ENCODE measurements around the gene SERTM1. TPM values are rescaled to one million over a fixed set of nuclear protein-coding genes. Genes with fewer than 3 reads are reported as not detected.

Gene SERTM1
- total RNA-seq, 1 donor: not detected

- no peaks in the 10 kb centered on the region for H3K36me3 ChIP-seq (ENCODE audit: insufficient read depth, low read length)
- H3K79me2 ChIP-seq (ENCODE audit: insufficient read depth, low read length): no peaks in the 10 kb centered on the region
- TF ChIP-seq, protein P1, sequence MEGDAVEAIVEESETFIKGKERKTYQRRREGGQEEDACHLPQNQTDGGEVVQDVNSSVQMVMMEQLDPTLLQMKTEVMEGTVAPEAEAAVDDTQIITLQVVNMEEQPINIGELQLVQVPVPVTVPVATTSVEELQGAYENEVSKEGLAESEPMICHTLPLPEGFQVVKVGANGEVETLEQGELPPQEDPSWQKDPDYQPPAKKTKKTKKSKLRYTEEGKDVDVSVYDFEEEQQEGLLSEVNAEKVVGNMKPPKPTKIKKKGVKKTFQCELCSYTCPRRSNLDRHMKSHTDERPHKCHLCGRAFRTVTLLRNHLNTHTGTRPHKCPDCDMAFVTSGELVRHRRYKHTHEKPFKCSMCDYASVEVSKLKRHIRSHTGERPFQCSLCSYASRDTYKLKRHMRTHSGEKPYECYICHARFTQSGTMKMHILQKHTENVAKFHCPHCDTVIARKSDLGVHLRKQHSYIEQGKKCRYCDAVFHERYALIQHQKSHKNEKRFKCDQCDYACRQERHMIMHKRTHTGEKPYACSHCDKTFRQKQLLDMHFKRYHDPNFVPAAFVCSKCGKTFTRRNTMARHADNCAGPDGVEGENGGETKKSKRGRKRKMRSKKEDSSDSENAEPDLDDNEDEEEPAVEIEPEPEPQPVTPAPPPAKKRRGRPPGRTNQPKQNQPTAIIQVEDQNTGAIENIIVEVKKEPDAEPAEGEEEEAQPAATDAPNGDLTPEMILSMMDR (IDR thresholded peaks at IDR 0.05; ENCODE audit: extremely low read depth, low read depth, low read length): no peak
- no peaks in the 10 kb centered on the region for H4K20me1 ChIP-seq (ENCODE audit: insufficient read depth, low read length)
- DNase-seq (ENCODE audit: insufficient read length, low spot score, missing footprints): no peak
- H3K27me3 ChIP-seq (ENCODE audit: insufficient read depth, low read length): peaks cover 2% of the 10 kb centered on the region
- H3K4me2 ChIP-seq (ENCODE audit: insufficient read depth, low read length): no peak overlapping the region
- no peaks in the 10 kb centered on the region for H3K4me1 ChIP-seq (ENCODE audit: insufficient read depth, low read length)
- no peak overlapping the region for H3K27ac ChIP-seq (ENCODE audit: low read depth, low read length)
- no peaks in the 10 kb centered on the region for H3K9me3 ChIP-seq (ENCODE audit: low read depth, low read length)
- H3K4me3 ChIP-seq (ENCODE audit: insufficient read depth, low read length): no peak overlapping the region
- no peak overlapping the region for H2AFZ ChIP-seq (ENCODE audit: low read length)
Observed at GRCh38 chr13:36737524-36738083, 63.8 kb downstream of the SERTM1 start.

GRCh38 chr13:36745436-36745835 lies 71.6 kb downstream of the SERTM1 start:
- no peak overlapping the region for H3K27ac ChIP-seq (ENCODE audit: low read depth, low read length)
- TF ChIP-seq, protein P1 (IDR thresholded peaks at IDR 0.05; ENCODE audit: extremely low read depth, low read depth, low read length): no peak
- no peaks in the 10 kb centered on the region for H3K79me2 ChIP-seq (ENCODE audit: insufficient read depth, low read length)
- no peak for DNase-seq (ENCODE audit: insufficient read length, low spot score, missing footprints)
- H3K4me2 ChIP-seq (ENCODE audit: insufficient read depth, low read length): no peak overlapping the region
- H3K36me3 ChIP-seq (ENCODE audit: insufficient read depth, low read length): no peaks in the 10 kb centered on the region
- H3K4me1 ChIP-seq (ENCODE audit: insufficient read depth, low read length): no peaks in the 10 kb centered on the region
- H3K9me3 ChIP-seq (ENCODE audit: low read depth, low read length): no peaks in the 10 kb centered on the region
- H3K27me3 ChIP-seq (ENCODE audit: insufficient read depth, low read length): no peaks in the 10 kb centered on the region
- no peak overlapping the region for H2AFZ ChIP-seq (ENCODE audit: low read length)
- no peak overlapping the region for H3K4me3 ChIP-seq (ENCODE audit: insufficient read depth, low read length)
- H4K20me1 ChIP-seq (ENCODE audit: insufficient read depth, low read length): no peaks in the 10 kb centered on the region

DNA sequence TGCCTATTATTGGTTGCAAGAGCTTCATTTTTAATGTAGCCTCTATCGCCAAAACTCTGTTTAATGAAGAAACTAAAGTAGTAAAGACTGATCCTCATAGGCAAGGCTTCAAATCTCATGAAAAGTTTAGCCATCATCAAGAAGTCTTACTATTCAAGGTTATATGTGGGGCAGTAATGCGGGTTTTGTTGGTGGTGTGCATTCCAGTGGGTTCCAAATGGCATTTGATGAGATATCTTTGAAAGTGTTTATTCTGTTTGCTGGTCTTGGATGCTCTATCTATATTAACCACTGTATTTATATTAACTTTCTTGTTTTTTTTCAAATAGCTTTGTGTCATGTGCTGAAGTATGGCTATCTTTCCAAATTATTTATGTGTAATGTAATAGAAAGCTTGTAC lies 72.2 kb downstream of the SERTM1 start:
- Histone ChIP-seq H3K9me3 (ENCODE audit: low read depth, low read length) (no peaks in the 10 kb centered on the region), H3K4me1 (ENCODE audit: insufficient read depth, low read length) (no peaks in the 10 kb centered on the region), H3K27me3 (ENCODE audit: insufficient read depth, low read length) (no peaks in the 10 kb centered on the region), H2AFZ (ENCODE audit: low read length) (no peak overlapping the region), H3K27ac (ENCODE audit: low read depth, low read length) (no peak overlapping the region), H3K79me2 (ENCODE audit: insufficient read depth, low read length) (no peaks in the 10 kb centered on the region), H3K4me3 (ENCODE audit: insufficient read depth, low read length) (no peak overlapping the region), H3K36me3 (ENCODE audit: insufficient read depth, low read length) (no peaks in the 10 kb centered on the region), H4K20me1 (ENCODE audit: insufficient read depth, low read length) (no peaks in the 10 kb centered on the region), H3K4me2 (ENCODE audit: insufficient read depth, low read length) (no peak overlapping the region)
- DNase-seq (ENCODE audit: insufficient read length, low spot score, missing footprints): no peak
- TF ChIP-seq, protein P1 (IDR thresholded peaks at IDR 0.05; ENCODE audit: extremely low read depth, low read depth, low read length): no peak

Other genes starting within 250 kb of the SERTM1 start
- gene CCNA1, start 241.5 kb upstream of the SERTM1 start, total RNA-seq: not detected in 2 replicates
- 2.9 and 3.8 TPM in 2 replicates for gene RFXAP, start 145.2 kb downstream of the SERTM1 start, total RNA-seq
- gene SMAD9, start 246.2 kb downstream of the SERTM1 start, total RNA-seq: 3.2 and 4.7 TPM in 2 replicates

Measured in osteoblast (primary cell).